ENCODE measurements around the gene CGRRF1. TPM values are rescaled to one million over a fixed set of nuclear protein-coding genes. Genes with fewer than 3 reads are reported as not detected.

Gene CGRRF1
- total and polyA plus RNA-seq, 2 of the 13 experiments (the other 11 are each of a cell fraction or from before 2014, with no cell fraction given): 16.8 to 18.2 TPM

GRCh38 chr14:54509546-54510501 is at the start of gene CGRRF1 (continued):
- TF ChIP-seq SOX5 (CRISPR knock-in tag; IDR thresholded peaks at IDR 0.05; ENCODE audit: borderline replicate concordance) (peak; percentile 56; the same call in 1 of the 2 replicates), ZNF788 (CRISPR knock-in tag; IDR thresholded peaks at IDR 0.05; ENCODE audit: borderline replicate concordance) (peak; percentile 90; the same call in 1 of the 2 replicates), TEAD3 (CRISPR knock-in tag; optimal IDR thresholded peaks at IDR 0.05; ENCODE audit: borderline replicate concordance) (peak; percentile 22), NFYB (CRISPR knock-in tag; IDR thresholded peaks at IDR 0.05) (peak; percentile 81), ZNF276 (CRISPR knock-in tag; IDR thresholded peaks at IDR 0.05; ENCODE audit: low read depth) (peak; percentile 36; the same call in 1 of the 2 replicates), SP4 (CRISPR knock-in tag; IDR thresholded peaks at IDR 0.05) (peak; percentile 94), NR1H2 (CRISPR knock-in tag; IDR thresholded peaks at IDR 0.05; ENCODE audit: borderline replicate concordance, low read depth) (0 out of 2 replicates have a peak, but pooled peaks have one; percentile 13), NR2F6 (IDR thresholded peaks at IDR 0.05) (no peak), NR2F6 (CRISPR knock-in tag; IDR thresholded peaks at IDR 0.05) (0 out of 2 replicates have a peak, but pooled peaks have one; percentile 40), REST (IDR thresholded peaks at IDR 0.05; ENCODE audit: borderline replicate concordance in 1 of 2, low read depth in 1 of 2, low read length in 2 of 2) (peak in 1 of 2 experiments; percentile 46; a peak in 1 of 4 replicates), ZNF331 (CRISPR knock-in tag; IDR thresholded peaks at IDR 0.05) (peak; percentile 89), HOMEZ (CRISPR knock-in tag; IDR thresholded peaks at IDR 0.05; ENCODE audit: low read depth) (peak; percentile 81), ELF4 (CRISPR knock-in tag; IDR thresholded peaks at IDR 0.05; ENCODE audit: borderline replicate concordance) (peak; percentile 79; the same call in 1 of the 2 replicates), HBP1 (CRISPR knock-in tag; IDR thresholded peaks at IDR 0.05; ENCODE audit: low read depth) (peak; percentile 87; the same call in 1 of the 2 replicates), NFE2L1 (CRISPR knock-in tag; IDR thresholded peaks at IDR 0.05; ENCODE audit: borderline replicate concordance) (peak; percentile 56; the same call in 1 of the 2 replicates), SIN3B (IDR thresholded peaks at IDR 0.05; ENCODE audit: low read length) (0 out of 2 replicates have a peak, but pooled peaks have one; percentile 44)

All from HepG2 (cell line).